ENCODE results near the gene COMT. TPM values are rescaled to one million over a fixed set of nuclear protein-coding genes. Genes with fewer than 3 reads are reported as not detected.
A peak's percentile ranks its signal among the peaks of the same experiment; 100 is the strongest.

Gene COMT
- total RNA-seq, 1 donor: 288 TPM

DNA sequence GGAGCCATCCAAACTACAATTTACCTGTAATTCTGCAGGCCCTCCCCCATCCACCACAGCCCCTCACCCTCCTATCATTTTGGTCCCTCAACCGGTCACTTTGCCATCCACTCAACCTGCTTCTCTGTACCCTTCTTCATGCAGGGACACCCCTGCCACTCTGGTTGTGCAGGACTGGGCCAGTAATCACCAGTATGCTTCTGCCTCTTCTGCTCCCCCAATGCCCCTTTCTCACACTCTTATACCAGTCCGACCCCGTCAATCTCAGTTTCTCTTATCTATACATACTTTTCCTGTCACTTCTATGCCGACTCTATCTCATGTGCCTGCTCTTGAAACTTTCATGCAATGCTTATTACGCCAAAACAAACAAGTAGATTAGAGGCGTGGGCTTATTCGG, 5.1 kb upstream of the COMT start:
- Histone ChIP-seq H3K9me3 (ENCODE audit: low read depth, low read length) (no peaks in the 10 kb centered on the region), H4K20me1 (ENCODE audit: insufficient read depth, low read length) (no peaks in the 10 kb centered on the region), H2AFZ (ENCODE audit: low read length) (no peak overlapping the region), H3K36me3 (ENCODE audit: insufficient read depth, low read length) (no peaks in the 10 kb centered on the region), H3K4me3 (ENCODE audit: insufficient read depth, low read length) (no peak overlapping the region), H3K27me3 (ENCODE audit: insufficient read depth, low read length) (no peaks in the 10 kb centered on the region), H3K4me1 (ENCODE audit: insufficient read depth, low read length) (peaks cover 11% of the 10 kb centered on the region), H3K4me2 (ENCODE audit: insufficient read depth, low read length) (no peak overlapping the region), H3K27ac (ENCODE audit: low read depth, low read length) (no peak overlapping the region), H3K79me2 (ENCODE audit: insufficient read depth, low read length) (peaks cover 27% of the 10 kb centered on the region)
- TF ChIP-seq, protein P1, sequence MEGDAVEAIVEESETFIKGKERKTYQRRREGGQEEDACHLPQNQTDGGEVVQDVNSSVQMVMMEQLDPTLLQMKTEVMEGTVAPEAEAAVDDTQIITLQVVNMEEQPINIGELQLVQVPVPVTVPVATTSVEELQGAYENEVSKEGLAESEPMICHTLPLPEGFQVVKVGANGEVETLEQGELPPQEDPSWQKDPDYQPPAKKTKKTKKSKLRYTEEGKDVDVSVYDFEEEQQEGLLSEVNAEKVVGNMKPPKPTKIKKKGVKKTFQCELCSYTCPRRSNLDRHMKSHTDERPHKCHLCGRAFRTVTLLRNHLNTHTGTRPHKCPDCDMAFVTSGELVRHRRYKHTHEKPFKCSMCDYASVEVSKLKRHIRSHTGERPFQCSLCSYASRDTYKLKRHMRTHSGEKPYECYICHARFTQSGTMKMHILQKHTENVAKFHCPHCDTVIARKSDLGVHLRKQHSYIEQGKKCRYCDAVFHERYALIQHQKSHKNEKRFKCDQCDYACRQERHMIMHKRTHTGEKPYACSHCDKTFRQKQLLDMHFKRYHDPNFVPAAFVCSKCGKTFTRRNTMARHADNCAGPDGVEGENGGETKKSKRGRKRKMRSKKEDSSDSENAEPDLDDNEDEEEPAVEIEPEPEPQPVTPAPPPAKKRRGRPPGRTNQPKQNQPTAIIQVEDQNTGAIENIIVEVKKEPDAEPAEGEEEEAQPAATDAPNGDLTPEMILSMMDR (IDR thresholded peaks at IDR 0.05; ENCODE audit: extremely low read depth, low read depth, low read length): no peak
- DNase-seq (ENCODE audit: insufficient read length, low spot score, missing footprints): no peak

DNA sequence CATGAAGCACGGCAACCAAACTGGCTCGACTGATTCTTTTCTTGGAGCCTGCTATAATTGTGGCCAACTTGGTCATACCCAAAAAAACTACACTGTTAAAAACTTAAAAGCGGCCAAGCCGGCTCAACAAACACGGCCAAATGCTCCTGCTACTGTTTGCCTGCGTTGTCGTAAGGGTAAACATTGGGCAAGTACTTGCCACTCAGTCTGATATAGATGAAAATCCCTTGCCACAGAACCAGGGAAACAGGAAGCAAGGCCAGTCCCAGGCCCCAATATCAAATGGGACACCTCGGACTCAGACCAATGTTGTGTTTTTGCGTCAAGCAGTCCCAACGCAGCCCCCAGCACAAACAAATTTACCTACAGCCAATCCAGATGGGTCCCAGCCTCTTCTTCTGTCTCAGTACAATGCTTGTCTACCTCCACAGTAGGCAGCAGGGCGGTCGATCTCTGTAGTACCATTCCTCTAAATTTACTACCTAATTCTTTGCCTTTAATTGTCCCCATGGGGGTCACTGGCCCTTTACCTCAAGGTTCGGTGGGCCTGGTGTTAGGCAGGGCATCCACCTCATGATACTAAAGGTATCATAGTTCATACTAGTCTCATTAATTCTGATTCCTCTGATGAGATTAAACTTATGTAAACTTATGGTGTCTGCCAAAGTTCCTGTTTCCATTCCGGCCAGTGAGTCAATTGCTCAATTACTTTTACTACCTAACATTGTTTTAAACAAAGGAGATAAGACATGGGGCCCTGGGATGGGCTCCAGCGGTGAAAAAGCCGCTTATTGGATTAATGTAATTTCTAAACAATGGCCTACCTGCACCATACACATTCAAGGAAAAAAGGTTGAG, 3.7 kb upstream of the COMT start:
- Histone ChIP-seq H3K79me2 (ENCODE audit: insufficient read depth, low read length) (peaks cover 29% of the 10 kb centered on the region), H3K4me2 (ENCODE audit: insufficient read depth, low read length) (no peak overlapping the region), H3K27me3 (ENCODE audit: insufficient read depth, low read length) (no peaks in the 10 kb centered on the region), H3K4me3 (ENCODE audit: insufficient read depth, low read length) (no peak overlapping the region), H3K27ac (ENCODE audit: low read depth, low read length) (no peak overlapping the region), H4K20me1 (ENCODE audit: insufficient read depth, low read length) (no peaks in the 10 kb centered on the region), H3K4me1 (ENCODE audit: insufficient read depth, low read length) (peaks cover 20% of the 10 kb centered on the region), H3K9me3 (ENCODE audit: low read depth, low read length) (no peaks in the 10 kb centered on the region), H3K36me3 (ENCODE audit: insufficient read depth, low read length) (no peaks in the 10 kb centered on the region), H2AFZ (ENCODE audit: low read length) (no peak overlapping the region)
- no peak for DNase-seq (ENCODE audit: insufficient read length, low spot score, missing footprints)
- TF ChIP-seq, protein P1 (IDR thresholded peaks at IDR 0.05; ENCODE audit: extremely low read depth, low read depth, low read length): no peak

DNA sequence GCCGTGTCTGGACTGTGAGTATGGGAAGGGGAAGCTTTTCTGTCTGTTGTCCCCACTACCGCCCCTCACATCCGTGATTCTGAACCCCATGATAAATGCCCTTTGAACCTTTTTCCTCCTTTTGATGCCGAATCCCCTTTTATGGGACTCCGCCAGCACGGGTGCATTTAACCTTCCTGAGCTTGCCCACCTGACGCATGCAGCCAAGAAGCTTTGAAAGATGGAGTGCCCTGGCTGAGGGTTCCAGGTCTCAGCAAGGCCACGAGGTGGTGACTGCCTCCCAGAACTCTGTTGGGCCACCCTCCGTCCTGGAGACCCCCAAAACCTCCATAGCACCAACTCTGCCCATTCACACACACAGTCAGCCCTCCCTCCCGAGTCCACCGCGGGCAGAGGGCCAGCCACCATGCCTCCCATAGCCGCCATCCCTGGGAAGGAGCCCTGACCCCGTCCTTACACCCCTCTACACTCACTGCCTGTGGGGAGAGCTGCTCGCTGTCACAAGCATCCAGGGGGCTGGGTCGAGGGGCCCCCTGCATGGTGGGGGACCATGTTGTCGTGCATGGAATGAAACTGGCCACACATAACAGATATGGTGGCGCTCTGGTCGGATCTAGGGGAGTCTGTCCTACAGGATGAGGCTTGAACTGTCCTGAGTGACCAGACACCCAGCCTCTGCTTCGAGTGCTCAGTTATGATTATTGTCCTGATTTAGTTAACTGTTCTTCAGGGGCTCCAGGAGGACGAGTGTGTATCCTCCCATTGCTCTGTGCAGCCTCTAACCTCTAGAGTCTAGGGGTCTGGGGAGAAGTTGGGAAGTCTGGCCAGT, 822 bp upstream of the COMT start:
- peak overlapping the region; percentile 99 for H3K27ac ChIP-seq (ENCODE audit: low read depth, low read length)
- DNase-seq (ENCODE audit: insufficient read length, low spot score, missing footprints): peak; percentile 91
- H3K4me1 ChIP-seq (ENCODE audit: insufficient read depth, low read length): peaks cover 34% of the 10 kb centered on the region
- H3K9me3 ChIP-seq (ENCODE audit: low read depth, low read length): no peaks in the 10 kb centered on the region
- H3K27me3 ChIP-seq (ENCODE audit: insufficient read depth, low read length): no peaks in the 10 kb centered on the region
- no peaks in the 10 kb centered on the region for H3K36me3 ChIP-seq (ENCODE audit: insufficient read depth, low read length)
- H3K4me2 ChIP-seq (ENCODE audit: insufficient read depth, low read length): peak overlapping the region; percentile 94
- TF ChIP-seq, protein P1 (IDR thresholded peaks at IDR 0.05; ENCODE audit: extremely low read depth, low read depth, low read length): no peak
- peak overlapping the region; percentile 80 for H2AFZ ChIP-seq (ENCODE audit: low read length)
- H3K4me3 ChIP-seq (ENCODE audit: insufficient read depth, low read length): peak overlapping the region; percentile 73
- H3K79me2 ChIP-seq (ENCODE audit: insufficient read depth, low read length): peaks cover 49% of the 10 kb centered on the region
- no peaks in the 10 kb centered on the region for H4K20me1 ChIP-seq (ENCODE audit: insufficient read depth, low read length)

All from osteoblast (primary cell).